ENCODE measurements around the gene ADAP1.

The ADAP1 gene

DNA sequence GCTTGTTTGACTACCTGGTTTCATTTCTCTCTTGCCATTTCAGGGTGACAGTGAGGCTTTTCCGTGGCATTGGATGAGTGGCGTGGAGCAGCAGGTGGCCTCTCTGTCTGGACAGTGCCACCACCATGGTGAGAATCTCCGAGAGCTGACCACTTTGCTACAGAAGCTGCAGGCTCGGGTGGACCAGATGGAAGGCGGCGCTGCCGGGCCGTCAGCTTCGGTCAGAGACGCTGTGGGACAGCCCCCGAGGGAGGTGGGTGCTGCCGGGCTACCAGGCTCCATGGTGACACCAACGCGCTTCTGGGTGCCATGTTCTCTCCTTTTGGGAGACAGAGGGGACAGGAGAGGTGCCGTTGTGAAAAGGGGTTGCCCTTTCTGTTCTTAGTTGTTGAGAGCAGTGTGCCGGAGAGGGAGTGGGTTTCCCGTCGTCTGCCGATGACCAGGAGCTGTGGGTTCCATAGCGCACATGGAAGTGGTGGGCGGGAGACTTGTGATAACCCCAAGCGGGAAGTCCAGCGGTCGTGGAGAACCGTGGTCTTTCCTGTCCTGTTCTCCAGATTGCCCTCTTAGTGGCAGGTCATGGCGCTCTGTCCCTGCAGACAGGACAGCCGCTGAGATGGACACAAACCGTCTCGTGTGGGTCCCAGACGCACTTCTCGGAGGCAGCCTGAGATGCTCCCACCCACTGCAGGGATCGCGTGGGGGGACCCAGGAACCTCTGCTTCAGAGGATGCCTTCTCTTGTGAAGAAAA is 100.9 kb downstream of the ADAP1 start:
- DNase-seq: no peak

GRCh38 chr7:851204-851603 is 103.3 kb downstream of the ADAP1 start:
- DNase-seq: no peak

DNA sequence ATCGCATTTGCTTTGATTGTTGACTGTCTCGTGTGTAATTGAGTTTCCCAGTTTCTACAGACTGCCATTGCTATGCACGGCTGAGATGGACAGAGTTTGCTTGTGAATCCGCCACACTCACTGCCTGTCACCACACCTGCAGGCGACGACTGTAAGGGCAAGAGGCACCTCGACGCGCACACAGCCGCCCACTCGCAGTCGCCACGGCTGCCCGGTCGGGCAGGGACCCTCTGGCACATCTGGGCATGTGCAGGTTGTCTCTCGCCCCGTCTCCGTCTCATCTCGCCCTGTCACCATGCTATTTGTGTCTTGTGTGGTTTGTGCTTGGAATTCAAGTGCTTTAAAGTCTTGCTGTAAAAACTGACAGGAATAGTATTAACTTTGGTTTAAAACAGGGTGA is 104.7 kb downstream of the ADAP1 start:
- no peak for DNase-seq

- DNase-seq: no peak
Observed at GRCh38 chr7:849145-849544, 105.3 kb downstream of the ADAP1 start.

All from fibroblast of upper back skin (primary cell).